Measurements from ENCODE around the gene ELFN1.

DNA sequence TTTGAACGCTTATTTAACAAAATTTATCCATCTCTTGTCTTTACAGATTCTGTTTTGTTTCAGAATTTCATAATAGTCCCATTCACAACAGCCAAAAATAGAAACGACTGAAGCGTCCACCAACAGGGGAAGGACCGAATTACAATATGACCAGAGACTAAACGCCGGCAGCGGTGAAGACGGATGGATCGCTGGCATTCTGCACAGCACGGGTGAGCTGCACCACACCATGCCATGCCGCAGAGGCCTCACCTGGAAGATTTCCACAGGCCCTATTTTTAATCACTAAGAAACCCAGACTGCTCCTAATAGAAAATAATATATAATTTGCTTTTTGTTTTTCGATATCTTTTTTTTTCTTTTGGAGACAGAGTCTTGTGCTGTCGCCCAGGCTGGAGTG lies 91.0 kb downstream of the ELFN1 start:
- TF ChIP-seq, protein P1, sequence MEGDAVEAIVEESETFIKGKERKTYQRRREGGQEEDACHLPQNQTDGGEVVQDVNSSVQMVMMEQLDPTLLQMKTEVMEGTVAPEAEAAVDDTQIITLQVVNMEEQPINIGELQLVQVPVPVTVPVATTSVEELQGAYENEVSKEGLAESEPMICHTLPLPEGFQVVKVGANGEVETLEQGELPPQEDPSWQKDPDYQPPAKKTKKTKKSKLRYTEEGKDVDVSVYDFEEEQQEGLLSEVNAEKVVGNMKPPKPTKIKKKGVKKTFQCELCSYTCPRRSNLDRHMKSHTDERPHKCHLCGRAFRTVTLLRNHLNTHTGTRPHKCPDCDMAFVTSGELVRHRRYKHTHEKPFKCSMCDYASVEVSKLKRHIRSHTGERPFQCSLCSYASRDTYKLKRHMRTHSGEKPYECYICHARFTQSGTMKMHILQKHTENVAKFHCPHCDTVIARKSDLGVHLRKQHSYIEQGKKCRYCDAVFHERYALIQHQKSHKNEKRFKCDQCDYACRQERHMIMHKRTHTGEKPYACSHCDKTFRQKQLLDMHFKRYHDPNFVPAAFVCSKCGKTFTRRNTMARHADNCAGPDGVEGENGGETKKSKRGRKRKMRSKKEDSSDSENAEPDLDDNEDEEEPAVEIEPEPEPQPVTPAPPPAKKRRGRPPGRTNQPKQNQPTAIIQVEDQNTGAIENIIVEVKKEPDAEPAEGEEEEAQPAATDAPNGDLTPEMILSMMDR (IDR thresholded peaks at IDR 0.05) = no peak
- no peak for TF ChIP-seq EP300 (IDR thresholded peaks at IDR 0.05)
- TF ChIP-seq POLR2AphosphoS5 (IDR thresholded peaks at IDR 0.05) = no peak
